NB4 (cell line): Measurements from ENCODE around the gene LRCH1.

Source experiments
- POLR2A ChIP-seq: IDR thresholded peaks from 2 replicates; pipeline ENCODE4 v1.6.1; 2011; ENCODE audit warnings: mild to moderate bottlenecking; ENCODE audit not compliant: insufficient read length; ENCODE audit errors: extremely low read depth
- TF ChIP-seq, protein P1 (sequence below): IDR thresholded peaks from one replicate; pipeline ENCODE4 v1.5.1; 2012; ENCODE audit warnings: low read depth, low read length

DNA sequence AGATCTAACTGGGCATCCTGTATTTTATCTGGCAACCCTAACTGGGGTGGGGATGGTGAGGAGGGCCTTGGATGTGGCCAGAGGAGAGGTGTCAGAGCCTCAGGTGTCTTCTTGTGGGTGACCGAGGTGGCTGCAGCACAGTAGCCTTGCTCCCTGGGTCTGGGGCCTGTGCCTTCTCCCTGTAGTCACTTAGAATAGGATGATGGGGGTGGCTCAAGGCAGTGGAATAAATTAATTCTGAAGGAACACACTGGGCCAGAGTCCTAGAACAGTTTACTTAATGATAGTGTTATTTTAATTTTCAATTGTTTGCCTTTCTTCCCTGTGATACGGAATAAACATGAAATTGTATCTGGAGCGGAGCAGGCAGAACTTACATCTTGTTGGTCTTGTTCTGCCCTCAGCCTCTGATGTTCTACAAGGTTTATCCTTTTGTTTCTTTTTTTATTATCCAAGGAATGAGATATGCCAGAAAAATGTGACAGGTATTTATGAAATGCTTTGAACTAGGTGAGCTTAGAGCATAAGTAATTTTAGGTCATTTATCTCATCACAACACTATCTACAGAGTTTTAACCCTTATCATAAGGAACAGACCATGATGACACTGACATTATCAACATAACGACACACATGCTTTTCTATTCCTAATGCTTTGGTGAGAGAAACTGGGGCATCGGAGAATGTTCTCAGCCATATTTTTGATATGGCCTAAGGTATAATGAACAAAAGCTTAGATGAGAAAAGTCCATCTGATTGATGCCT lies 51.4 kb downstream of the LRCH1 start:
- no peak for TF ChIP-seq POLR2A
- TF ChIP-seq, protein P1, sequence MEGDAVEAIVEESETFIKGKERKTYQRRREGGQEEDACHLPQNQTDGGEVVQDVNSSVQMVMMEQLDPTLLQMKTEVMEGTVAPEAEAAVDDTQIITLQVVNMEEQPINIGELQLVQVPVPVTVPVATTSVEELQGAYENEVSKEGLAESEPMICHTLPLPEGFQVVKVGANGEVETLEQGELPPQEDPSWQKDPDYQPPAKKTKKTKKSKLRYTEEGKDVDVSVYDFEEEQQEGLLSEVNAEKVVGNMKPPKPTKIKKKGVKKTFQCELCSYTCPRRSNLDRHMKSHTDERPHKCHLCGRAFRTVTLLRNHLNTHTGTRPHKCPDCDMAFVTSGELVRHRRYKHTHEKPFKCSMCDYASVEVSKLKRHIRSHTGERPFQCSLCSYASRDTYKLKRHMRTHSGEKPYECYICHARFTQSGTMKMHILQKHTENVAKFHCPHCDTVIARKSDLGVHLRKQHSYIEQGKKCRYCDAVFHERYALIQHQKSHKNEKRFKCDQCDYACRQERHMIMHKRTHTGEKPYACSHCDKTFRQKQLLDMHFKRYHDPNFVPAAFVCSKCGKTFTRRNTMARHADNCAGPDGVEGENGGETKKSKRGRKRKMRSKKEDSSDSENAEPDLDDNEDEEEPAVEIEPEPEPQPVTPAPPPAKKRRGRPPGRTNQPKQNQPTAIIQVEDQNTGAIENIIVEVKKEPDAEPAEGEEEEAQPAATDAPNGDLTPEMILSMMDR: no peak
